Esophagus muscularis mucosa (tissue), 4 donors: ENCODE measurements around the gene COG7. TPM values are rescaled to one million over a fixed set of nuclear protein-coding genes. Genes with fewer than 3 reads are reported as not detected.
A peak's percentile ranks its signal among the peaks of the same experiment; 100 is the strongest.
"Not testable (repeated sequence)": the region's sequence is repeated elsewhere in the genome, so short reads cannot be mapped to it uniquely, and the experiment has no call there.

Experiments used
- DNase-seq: peaks from one replicate; pipeline ENCODE4 v3.0.0-alpha.2; 2017; ENCODE audit errors: extremely low spot score
- H3K27ac ChIP-seq, 4 donors: fragments of 200-600 bp; sonication (generic); replicated peaks in 1 of 4; 1 replicate in 3 of 4; 2 replicates in 1 of 4; pipeline ENCODE4 v1.5.1; 2016 to 2019; ENCODE audit warnings: mild to moderate bottlenecking in 1 of 4
- H3K27me3 ChIP-seq, 4 donors: fragments of 200-600 bp; sonication (generic); one replicate each; pipeline versions ENCODE4 v1.5.1 to v1.6.0; 2016 to 2019
- H3K36me3 ChIP-seq, 4 donors: fragments of 200-600 bp; sonication (generic); one replicate each; pipeline ENCODE4 v1.5.1; 2016 to 2019
- H3K4me1 ChIP-seq, 4 donors: fragments of 200-600 bp; sonication (generic); one replicate each; pipeline ENCODE4 v1.5.1; 2016 to 2019
- H3K4me3 ChIP-seq, 4 donors: fragments of 200-600 bp; sonication (generic); 1 replicate in 2 of 4; 2 replicates in 2 of 4; pipeline ENCODE4 v1.5.1; 2016 to 2019; ENCODE audit warnings: mild to moderate bottlenecking in 4 of 4, moderate library complexity in 1 of 4
- H3K9me3 ChIP-seq, 4 donors: fragments of 200-600 bp; sonication (generic); 1 replicate in 3 of 4; 2 replicates in 1 of 4; pipeline ENCODE4 v1.5.1; 2016 to 2019
- CTCF ChIP-seq, 3 experiments: fragments of 200-600 bp in 2 of 3; fragments of 450-650 bp in 1 of 3; sonication (generic) in 2 of 3; IDR thresholded peaks; one replicate each; pipeline ENCODE4 v1.5.1; 2017 to 2019; ENCODE audit warnings: antibody characterized with exemption in 3 of 3, mild to moderate bottlenecking in 2 of 3, moderate library complexity in 1 of 3
- EP300 ChIP-seq: sonication (generic); formaldehyde crosslinking; IDR thresholded peaks from one replicate; pipeline ENCODE4 v1.6.1; 2017; ENCODE audit warnings: antibody characterized with exemption
- POLR2A ChIP-seq: fragments of 450-650 bp; IDR thresholded peaks from one replicate; pipeline ENCODE4 v1.6.1; 2017; ENCODE audit warnings: antibody characterized with exemption, moderate library complexity, mild to moderate bottlenecking, low read depth
- POLR2AphosphoS5 ChIP-seq, 2 donors: sonication (generic); formaldehyde crosslinking; IDR thresholded peaks; one replicate each; pipeline ENCODE4 v1.6.1; 2017; ENCODE audit warnings: antibody characterized with exemption in 2 of 2
- WGBS: methylation state at CpG from one replicate; pipeline ENCODE4 v1.1.5; 2018; 5-methylcytosine and 5-hydroxymethylcytosine counted together
- intact Hi-C: fragments of 100-400 bp; cut with DNase I; formaldehyde crosslinking; loops from one replicate; pipeline ENCODE4 v1.15.1; 2023
- total RNA-seq, 4 donors: library from RNA; depleted of rRNA; stranded (reverse); fragments of >200 nt; gene quantifications; one replicate each; pipeline versions ENCODE4 v1.1.0 to v1.2.1, GENCODE V29; 2016

COG7 gene
- total RNA-seq, 4 donors from 2014 or later, result 11.9 to 23.7 (median 15.1) TPM

GRCh38 chr16:23395732-23396131 lies 57.3 kb downstream of the COG7 start:
- H3K4me3 ChIP-seq, result no peak overlapping the region
- peaks cover 30 to 88% (median 69%) of the 10 kb centered on the region in 4 donors for H3K36me3 ChIP-seq
- peaks cover 15 to 31% (median 23%) of the 10 kb centered on the region in 4 donors for H3K4me1 ChIP-seq
- 75% methylated on average over 4 of the region's 6 CpGs for WGBS
- no peaks in the 10 kb centered on the region for H3K9me3 ChIP-seq
- no peak for DNase-seq
- intact Hi-C loops, result no loop called here
- TF ChIP-seq POLR2A, result no peak
- TF ChIP-seq CTCF (IDR thresholded peaks at IDR 0.05), result no peak
- TF ChIP-seq POLR2AphosphoS5 (IDR thresholded peaks at IDR 0.05), result no peak
- H3K27me3 ChIP-seq, result no peaks in the 10 kb centered on the region
- H3K27ac ChIP-seq, result no peak overlapping the region

- Histone ChIP-seq H3K27ac (peak overlapping the region; percentile 27 to 69 (median 60)), H3K4me1 (peaks cover 15 to 27% (median 22%) of the 10 kb centered on the region in 4 donors), H3K9me3 (no peaks in the 10 kb centered on the region), H3K27me3 (no peaks in the 10 kb centered on the region), H3K36me3 (peaks cover 38 to 88% (median 72%) of the 10 kb centered on the region in 4 donors), H3K4me3 (no peak overlapping the region)
- DNase-seq, result no peak
- 67% methylated on average over 4 of the region's 4 CpGs for WGBS
- no peak for TF ChIP-seq POLR2A
- TF ChIP-seq EP300, result no peak
- TF ChIP-seq CTCF (IDR thresholded peaks at IDR 0.05), result no peak
- TF ChIP-seq POLR2AphosphoS5 (IDR thresholded peaks at IDR 0.05), result no peak
- intact Hi-C loops, result no loop called here
Observed at GRCh38 chr16:23394141-23394831, 58.7 kb downstream of the COG7 start.

GRCh38 chr16:23392223-23392600 lies 60.8 kb downstream of the COG7 start:
- H3K27me3 ChIP-seq, result no peaks in the 10 kb centered on the region
- peaks cover 9 to 19% (median 16%) of the 10 kb centered on the region in 4 donors for H3K4me1 ChIP-seq
- 92% methylated on average over 6 of the region's 6 CpGs for WGBS
- no peak for DNase-seq
- peaks cover 36 to 86% (median 71%) of the 10 kb centered on the region in 4 donors for H3K36me3 ChIP-seq
- H3K4me3 ChIP-seq, result no peak overlapping the region
- H3K9me3 ChIP-seq, result no peaks in the 10 kb centered on the region
- intact Hi-C loops, result no loop called here
- peak overlapping the region in 2 of 4 donors; percentile 67 to 69 for H3K27ac ChIP-seq
- TF ChIP-seq POLR2A, result no peak
- no peak for TF ChIP-seq EP300
- TF ChIP-seq POLR2AphosphoS5 (IDR thresholded peaks at IDR 0.05), result no peak
- TF ChIP-seq CTCF (IDR thresholded peaks at IDR 0.05), result no peak

- Histone ChIP-seq H3K27me3 (no peaks in the 10 kb centered on the region), H3K27ac (no peak overlapping the region), H3K36me3 (peaks cover 30 to 80% (median 65%) of the 10 kb centered on the region in 4 donors), H3K4me1 (peaks cover 9 to 19% (median 16%) of the 10 kb centered on the region in 4 donors), H3K4me3 (no peak overlapping the region), H3K9me3 (no peaks in the 10 kb centered on the region)
- intact Hi-C loops, result no loop called here
- 89% methylated on average over 15 of the region's 17 CpGs for WGBS
- TF ChIP-seq POLR2AphosphoS5 (IDR thresholded peaks at IDR 0.05) (no peak), CTCF (IDR thresholded peaks at IDR 0.05) (no peak), POLR2A (no peak), EP300 (no peak)
- no peak for DNase-seq
Observed at GRCh38 chr16:23391381-23392222, 61.4 kb downstream of the COG7 start.

- intact Hi-C loops, DNase-seq, H3K27me3 ChIP-seq, H3K9me3 ChIP-seq, H3K4me3 ChIP-seq, H3K27ac ChIP-seq: not testable (repeated sequence)
- peaks cover 29 to 63% (median 52%) of the 10 kb centered on the region in 4 donors for H3K36me3 ChIP-seq
- WGBS, result 95% methylated on average over 8 of the region's 8 CpGs
- H3K4me1 ChIP-seq, result peaks cover 9 to 19% (median 16%) of the 10 kb centered on the region in 4 donors
Observed at GRCh38 chr16:23389936-23390335, 63.1 kb downstream of the COG7 start.
